Measurements from ENCODE around the gene NFATC1. TPM values are rescaled to one million over a fixed set of nuclear protein-coding genes. Genes with fewer than 3 reads are reported as not detected.

Gene NFATC1
- total RNA-seq, 6 experiments from 2014 or later, result 0.57 to 2.0 (median 0.89) TPM

GRCh38 chr18:79422022-79422782 lies 26.5 kb downstream of the NFATC1 start:
- no peaks in the 10 kb centered on the region for H3K4me1 Mint-ChIP-seq (ENCODE audit: low read depth)
- DNase-seq, result no peak
- no peak for TF ChIP-seq CTCF (IDR thresholded peaks at IDR 0.05)
- H3K36me3 Mint-ChIP-seq (ENCODE audit: low read depth), result peaks cover 19% of the 10 kb centered on the region
- peaks cover 26% of the 10 kb centered on the region for H3K9me3 Mint-ChIP-seq
- H3K27me3 Mint-ChIP-seq (ENCODE audit: insufficient read depth), result peaks cover 8% of the 10 kb centered on the region
- no peak overlapping the region for H3K27ac Mint-ChIP-seq
- no peak overlapping the region for H3K4me3 Mint-ChIP-seq

DNA sequence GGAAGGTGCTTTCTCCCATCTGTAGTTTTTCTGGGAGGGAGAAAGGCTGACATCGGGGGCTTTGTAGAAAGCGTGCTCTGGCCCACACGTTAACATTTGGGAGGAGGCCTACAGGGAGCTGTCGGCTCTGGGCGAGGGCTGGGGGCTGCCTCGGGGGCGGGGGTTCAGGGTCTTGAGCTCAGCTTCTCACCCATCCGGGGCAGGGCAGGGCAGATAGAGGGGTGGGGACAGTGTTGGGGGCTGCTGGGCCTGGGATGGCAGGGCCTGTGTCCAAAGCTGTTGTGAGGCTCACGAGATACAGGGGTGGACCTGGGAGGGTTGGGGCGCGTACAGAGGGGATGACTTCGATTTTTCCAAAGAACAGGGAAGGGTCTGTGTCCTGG lies 27.0 kb downstream of the NFATC1 start:
- Mint-ChIP-seq H3K4me3 (no peak overlapping the region), H3K4me1 (ENCODE audit: low read depth) (no peaks in the 10 kb centered on the region), H3K36me3 (ENCODE audit: low read depth) (peaks cover 19% of the 10 kb centered on the region), H3K27ac (no peak overlapping the region), H3K27me3 (ENCODE audit: insufficient read depth) (peaks cover 8% of the 10 kb centered on the region), H3K9me3 (peaks cover 26% of the 10 kb centered on the region)
- no peak for DNase-seq
- TF ChIP-seq CTCF (IDR thresholded peaks at IDR 0.05), result no peak

DNA sequence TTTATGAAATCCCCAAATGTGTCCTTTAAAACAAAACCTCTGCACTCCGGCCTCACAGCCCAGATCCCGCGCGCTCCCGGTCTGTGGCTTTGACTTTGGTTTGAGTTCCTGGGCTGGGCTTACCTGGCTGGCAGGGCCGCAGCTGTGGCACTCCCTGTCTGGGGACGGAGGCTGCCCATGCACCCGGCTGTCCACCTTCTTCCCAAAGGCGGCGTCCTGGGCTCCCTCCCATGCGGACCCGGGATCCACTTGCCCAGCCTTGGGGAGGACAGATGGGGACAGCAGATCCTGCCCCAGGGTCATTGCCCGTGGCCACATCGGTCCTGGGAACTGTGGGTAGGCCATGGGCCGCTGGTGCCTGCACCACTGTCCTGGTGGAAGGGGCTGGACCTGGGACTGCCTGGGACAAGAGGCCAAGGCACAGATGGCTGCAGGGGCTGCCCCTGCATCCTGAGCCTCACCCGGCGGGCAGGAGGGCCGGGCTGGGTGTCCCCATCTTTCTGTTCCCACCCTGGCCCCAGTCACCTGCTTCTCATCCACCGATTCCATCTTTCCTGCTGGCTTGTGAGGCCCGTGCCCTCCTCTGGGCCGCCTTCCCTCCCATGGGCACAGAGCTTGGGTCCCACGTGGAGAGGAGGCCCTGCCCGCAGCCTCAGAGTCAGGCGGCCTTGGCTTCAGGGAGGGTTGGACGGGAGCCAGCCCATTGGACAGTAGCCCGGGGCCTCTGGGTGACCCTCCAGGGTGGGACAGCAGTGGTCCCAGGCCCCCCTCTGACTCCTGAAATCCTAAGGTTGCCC lies 27.7 kb downstream of the NFATC1 start:
- H3K27ac Mint-ChIP-seq, result no peak overlapping the region
- DNase-seq, result no peak
- peaks cover 26% of the 10 kb centered on the region for H3K9me3 Mint-ChIP-seq
- no peak overlapping the region for H3K4me3 Mint-ChIP-seq
- H3K36me3 Mint-ChIP-seq (ENCODE audit: low read depth), result peaks cover 19% of the 10 kb centered on the region
- TF ChIP-seq CTCF (IDR thresholded peaks at IDR 0.05), result no peak
- no peaks in the 10 kb centered on the region for H3K4me1 Mint-ChIP-seq (ENCODE audit: low read depth)
- peaks cover 11% of the 10 kb centered on the region for H3K27me3 Mint-ChIP-seq (ENCODE audit: insufficient read depth)

GRCh38 chr18:79424008-79424565 lies 28.4 kb downstream of the NFATC1 start:
- Mint-ChIP-seq H3K27me3 (ENCODE audit: insufficient read depth) (peaks cover 11% of the 10 kb centered on the region), H3K27ac (no peak overlapping the region), H3K9me3 (peaks cover 26% of the 10 kb centered on the region), H3K4me1 (ENCODE audit: low read depth) (no peaks in the 10 kb centered on the region), H3K36me3 (ENCODE audit: low read depth) (peaks cover 19% of the 10 kb centered on the region), H3K4me3 (no peak overlapping the region)
- TF ChIP-seq CTCF (IDR thresholded peaks at IDR 0.05), result no peak
- no peak for DNase-seq

DNA sequence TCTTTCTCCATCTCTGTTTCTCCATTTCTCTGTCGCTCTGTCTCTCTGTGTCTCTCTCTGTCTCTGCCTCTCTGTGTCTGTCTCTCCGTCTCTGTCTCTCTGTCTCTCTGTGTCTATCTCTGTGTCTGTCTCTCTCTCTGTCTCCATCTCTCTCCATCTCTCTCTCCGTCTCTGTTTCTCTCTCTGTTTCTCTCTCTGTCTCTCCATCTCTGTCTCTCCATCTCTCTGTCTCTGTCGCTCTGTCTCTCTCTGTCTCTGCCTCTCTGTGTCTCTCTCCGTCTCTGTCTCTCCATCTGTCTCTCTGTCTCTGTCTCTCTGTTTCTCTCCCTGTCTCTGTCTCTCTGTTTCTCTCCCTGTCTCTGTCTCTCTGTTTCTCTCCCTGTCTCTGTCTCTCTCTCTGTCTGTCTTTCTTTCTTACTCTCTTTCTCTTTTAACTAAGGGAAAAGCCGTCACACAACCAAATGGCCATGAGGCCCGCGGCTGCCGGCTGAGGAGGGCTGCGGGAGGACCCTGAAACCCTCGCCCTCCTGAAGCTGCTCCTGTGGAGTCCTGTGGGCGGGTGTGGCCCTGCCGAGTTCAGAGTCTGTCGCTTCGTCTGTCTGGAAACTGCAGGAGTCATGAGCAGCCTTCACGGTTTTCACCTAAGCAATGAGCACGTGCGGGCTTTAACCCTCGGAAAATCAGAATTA lies 29.3 kb downstream of the NFATC1 start:
- H3K27me3 Mint-ChIP-seq (ENCODE audit: insufficient read depth), result peaks cover 9% of the 10 kb centered on the region
- DNase-seq, result no peak

More for the DNA sequence above, 29.3 kb downstream of the NFATC1 start:
- no peaks in the 10 kb centered on the region for H3K4me1 Mint-ChIP-seq (ENCODE audit: low read depth)
- no peak overlapping the region for H3K27ac Mint-ChIP-seq
- H3K9me3 Mint-ChIP-seq, result peaks cover 21% of the 10 kb centered on the region
- H3K36me3 Mint-ChIP-seq (ENCODE audit: low read depth), result peaks cover 16% of the 10 kb centered on the region
- no peak for TF ChIP-seq CTCF (IDR thresholded peaks at IDR 0.05)
- no peak overlapping the region for H3K4me3 Mint-ChIP-seq

All from HFFc6 (cell line).